ENCODE measurements around the gene NAALADL2.

Gene NAALADL2

DNA sequence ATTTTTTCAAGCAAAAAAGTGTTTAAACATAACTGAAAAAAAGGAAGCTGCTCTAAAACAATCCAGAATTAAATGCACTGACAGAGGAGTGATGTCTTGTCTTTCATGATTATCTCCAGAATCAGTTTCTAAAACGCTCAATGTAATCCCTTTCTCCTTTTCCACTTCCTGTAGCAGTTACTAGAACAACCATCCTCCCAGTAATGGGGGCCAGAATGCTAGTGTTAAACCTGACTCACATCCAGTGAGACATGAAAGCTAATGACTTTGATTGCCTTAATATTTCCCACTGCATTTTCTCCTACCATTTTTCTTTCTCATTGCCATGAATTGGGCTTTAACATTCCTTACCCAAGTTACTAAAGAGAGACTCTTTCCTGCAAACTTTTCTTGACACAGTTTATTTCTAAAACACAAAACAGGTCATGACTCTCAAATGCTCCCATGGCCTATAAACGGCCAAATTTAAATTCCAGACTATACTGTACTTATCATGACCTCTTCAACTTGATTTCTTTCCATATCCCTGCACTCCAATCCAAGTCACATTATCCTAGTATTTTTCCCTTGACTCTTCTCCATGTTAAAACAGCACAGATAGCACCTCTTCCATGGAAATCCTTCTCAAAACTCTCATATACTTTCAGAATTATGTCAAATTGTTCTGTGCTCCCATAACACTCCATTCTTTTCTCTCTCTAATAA is 341.4 kb downstream of the NAALADL2 start:
- no peak for DNase-seq (ENCODE audit: low read depth in 3 of 3)

DNA sequence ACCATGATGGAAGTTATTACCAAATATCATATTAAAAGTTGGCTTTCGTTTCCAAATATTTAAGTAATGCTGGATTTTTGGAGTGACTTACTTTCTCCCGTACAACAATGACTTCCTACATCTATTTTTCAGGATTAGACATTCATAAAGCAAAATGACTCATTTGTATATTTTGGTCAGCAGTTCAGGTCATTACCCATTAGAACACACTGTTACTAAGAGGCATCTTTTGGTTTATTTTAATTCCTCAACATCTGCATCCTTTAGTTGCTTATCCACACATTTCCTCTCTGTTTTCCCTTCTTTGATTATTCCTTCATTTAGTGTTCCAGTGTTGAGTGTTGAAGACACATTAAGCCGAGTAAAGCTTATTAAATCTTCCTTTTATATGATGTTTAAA is 348.2 kb downstream of the NAALADL2 start:
- DNase-seq (ENCODE audit: low read depth in 3 of 3): no peak

DNA sequence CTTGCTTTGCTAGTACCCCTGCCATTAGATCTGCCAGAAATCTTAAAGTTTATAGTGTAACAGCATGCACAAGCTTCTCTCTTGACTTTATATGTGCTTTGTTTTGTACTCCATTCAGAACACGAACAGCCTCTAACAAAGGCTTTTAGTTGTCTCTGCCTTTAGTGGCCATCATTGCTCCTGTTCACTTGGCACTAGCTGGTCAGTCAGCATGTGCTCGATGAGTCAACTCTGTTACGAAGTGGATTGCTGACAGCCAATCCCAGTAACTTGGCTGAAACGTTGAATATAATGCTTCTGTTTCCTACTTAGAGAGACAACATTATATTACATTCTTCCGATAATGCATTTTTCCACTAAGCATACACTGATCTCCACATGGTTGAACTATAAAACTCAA is 349.2 kb downstream of the NAALADL2 start:
- no peak for DNase-seq (ENCODE audit: low read depth in 3 of 3)

DNA sequence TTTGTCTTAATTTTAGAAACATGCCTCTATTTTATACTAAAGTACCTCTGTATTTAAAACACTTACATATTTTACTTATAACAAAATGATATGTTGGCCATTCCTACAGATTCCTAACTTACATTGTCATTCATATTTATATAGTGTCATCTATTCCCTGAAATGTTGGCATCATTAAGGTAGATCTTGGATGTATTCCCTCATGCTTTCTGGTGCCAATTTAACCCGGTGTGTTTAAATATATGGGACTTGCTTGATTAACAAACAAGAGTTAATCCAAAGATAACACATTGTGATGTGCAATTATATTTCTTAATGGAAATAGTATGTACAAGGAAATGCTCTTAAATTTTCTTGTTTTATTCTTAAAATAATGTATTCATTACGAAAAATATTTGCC is 352.3 kb downstream of the NAALADL2 start:
- no peak for DNase-seq (ENCODE audit: low read depth in 3 of 3)

DNA sequence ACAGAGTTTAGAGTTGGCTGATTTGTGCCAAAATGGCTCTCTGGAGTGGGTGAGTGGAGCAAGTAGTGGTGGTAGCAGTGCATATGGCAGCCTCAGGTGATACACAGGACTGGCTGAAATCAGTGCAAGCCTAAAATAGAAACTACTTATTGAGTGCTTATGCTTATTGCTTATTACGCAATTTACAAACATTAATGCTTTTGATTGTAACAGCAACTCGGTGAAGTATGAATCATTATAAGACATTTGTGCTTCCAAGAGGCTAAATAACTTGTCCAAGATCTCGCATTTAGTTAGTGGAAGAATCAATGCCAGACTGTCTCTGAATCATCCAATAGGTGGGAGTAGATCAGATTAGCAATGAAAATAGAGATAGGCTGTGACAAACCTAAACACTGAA is 353.8 kb downstream of the NAALADL2 start:
- DNase-seq (ENCODE audit: low read depth in 3 of 3): no peak

DNA sequence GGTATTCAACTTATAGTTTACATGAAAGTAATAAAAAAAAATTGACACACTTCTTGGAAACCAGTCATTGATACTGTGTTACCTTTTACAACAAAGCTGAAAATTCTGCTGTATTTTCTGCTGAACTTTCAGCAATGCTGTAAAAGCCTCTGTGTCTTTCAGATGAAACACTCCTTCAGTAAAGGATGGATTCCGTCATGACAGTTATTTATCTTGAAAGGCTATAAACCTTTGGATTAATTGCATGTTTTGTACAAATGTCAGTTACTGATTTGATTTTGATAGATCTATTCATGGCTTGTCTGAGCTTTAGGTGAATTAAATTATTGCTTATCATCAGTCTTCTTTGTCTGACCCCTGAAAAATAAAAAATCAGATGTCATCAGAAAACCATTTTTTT is 355.1 kb downstream of the NAALADL2 start:
- DNase-seq (ENCODE audit: low read depth in 3 of 3): no peak

DNA sequence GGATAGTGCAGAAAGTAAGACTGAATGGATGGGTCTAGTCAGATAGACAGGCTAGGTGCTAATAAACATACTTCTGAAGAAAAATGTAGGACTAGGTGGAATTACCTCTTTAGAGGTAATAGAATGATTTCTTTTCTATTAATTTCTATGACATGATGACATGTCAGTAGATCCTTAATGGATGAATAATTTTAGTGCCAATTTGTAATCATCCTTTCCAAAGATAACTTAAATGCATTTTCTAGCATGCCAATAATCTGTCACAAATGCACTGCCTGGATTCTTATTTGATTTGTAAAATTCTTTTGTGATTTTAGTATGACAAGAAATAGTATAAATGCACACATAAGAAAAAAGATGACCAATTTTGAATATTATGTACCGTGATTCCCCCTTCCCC is 356.7 kb downstream of the NAALADL2 start:
- DNase-seq (ENCODE audit: low read depth in 3 of 3): no peak

DNA sequence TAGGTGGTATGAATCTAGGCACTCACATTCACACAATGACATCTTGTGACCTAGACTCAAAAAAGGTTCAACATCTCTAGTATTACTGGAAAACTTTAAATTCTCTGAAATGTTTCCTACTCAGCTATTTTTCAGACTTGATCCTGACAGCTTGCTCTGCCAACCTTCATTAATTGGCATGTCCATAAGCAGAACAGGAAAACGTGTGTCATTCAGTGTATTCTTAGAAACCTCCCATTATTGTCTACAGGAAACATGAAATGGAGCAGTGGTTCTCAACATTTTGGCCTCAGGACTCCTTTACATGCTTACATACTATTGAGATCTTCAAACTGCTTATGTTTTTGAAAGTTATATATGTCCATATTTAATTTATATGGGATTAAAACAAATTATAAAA is 363.2 kb downstream of the NAALADL2 start:
- no peak for DNase-seq (ENCODE audit: low read depth in 3 of 3)

DNA sequence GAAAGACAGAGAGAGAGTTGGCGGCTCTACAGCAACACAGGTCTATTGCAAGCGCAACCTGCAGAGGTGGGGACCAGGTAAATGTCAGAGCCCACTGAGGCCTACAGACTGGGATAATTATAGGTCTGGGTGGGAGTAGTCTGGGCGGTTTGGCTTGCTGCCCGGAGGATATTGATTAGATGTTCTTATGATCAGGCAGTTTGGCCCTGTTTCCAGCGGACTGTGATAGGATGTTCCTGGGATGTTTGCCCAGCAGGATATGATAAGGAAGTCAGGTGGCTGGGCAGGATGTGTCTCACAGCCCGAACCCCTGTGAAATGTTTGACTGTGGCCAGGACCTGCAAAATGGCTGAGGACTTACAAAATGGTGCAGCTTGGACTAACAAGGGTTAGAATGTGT is 364.9 kb downstream of the NAALADL2 start:
- no peak for DNase-seq (ENCODE audit: low read depth in 3 of 3)

DNA sequence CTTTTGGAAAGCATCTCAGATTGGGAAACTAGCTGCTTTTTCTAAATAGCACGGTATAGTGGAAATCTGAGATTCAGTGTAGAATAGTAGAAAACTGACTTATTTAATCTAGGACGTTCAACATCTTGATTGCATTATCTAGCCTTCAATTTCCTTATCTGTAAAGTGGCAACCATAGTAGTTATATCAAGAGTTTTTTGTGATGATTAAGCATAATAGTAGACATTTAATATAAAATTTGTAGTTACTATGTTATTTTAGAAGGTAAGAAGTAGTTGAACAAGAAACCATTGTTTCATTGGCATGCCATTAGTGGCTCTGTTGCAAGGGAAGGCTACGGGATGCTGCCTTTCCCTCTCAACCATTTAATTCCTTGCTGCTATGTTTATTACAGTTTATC is 367.3 kb downstream of the NAALADL2 start:
- no peak for DNase-seq (ENCODE audit: low read depth in 3 of 3)

DNA sequence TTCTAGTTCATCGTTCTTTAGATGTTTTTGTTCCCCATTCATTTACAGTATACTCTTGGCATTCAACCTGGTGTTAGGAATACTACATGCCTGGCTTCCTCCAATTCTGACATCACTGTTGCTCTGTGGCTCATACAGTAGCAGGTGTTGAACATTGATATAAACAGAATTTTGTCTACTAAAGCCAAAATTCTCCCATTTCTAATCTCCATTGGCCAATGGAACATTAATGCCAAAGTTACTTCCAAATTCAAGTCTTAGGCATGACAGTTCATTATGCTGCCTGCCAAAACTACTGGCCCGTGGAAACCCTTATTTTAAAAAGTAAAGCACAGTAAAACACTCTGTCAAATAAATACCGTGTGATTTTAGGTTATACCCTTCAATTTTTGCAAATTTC is 368.0 kb downstream of the NAALADL2 start:
- no peak for DNase-seq (ENCODE audit: low read depth in 3 of 3)

DNA sequence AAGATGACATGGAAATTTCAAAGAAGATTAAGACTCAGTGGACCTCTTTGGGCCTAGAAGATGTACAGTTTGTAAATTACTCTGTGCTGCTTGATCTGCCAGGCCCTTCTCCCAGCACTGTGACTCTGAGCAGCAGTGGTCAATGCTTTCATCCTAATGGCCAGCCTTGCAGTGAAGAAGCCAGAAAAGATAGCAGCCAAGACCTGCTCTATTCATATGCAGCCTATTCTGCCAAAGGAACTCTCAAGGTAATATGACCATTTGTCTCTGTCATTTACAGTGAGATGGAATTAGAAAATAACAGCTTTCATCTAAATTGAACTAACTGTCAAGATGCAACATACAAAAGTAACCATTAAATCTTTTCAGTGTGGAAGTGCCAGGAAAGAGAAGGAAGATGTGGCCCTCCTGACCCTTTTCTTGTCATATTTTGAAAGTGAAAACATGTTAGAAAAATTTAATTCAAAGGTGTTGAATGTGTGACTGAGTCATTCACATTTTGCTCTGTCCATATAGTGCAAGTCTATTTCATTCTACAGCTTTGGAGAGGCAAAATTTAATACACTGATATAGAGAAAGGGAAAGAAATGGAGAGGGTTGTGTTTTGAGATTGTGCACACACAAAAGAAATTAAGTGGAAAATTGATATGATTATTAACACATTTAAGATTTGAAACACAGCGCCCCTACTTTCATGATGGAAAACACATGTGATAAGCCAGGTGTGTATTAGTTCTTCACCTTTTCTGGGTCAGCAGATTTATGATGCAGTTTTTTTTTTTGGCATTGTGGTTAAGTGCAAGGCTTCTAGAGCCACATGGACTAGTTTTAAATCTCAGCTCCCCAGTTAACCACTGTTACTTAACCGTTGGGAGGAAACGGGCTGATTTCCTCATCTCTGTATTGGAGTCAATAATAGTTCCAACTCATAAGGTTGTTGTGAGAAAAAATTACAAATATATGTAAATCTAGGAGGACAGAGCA is 375.1 kb downstream of the NAALADL2 start:
- DNase-seq (ENCODE audit: low read depth in 3 of 3): no peak

DNA sequence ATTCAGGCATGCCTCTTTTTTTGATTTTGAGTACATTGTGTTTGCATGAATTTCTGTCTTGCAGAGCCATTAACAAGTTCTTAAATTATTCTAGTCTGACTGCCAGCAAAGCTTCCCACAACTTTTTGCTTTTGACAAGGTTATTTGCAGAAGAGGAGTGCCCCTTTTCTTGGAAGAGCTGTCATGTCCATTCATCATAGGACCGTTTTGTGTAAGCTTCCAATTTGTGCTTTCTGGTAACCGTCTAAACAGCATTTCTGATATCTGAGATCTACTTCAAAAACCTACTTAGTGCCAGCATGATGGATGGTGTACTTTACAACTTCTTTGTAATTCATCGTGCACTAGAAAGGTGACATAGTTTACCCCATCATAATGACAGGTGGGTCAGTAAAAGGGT is 379.7 kb downstream of the NAALADL2 start:
- DNase-seq (ENCODE audit: low read depth in 3 of 3): no peak

DNA sequence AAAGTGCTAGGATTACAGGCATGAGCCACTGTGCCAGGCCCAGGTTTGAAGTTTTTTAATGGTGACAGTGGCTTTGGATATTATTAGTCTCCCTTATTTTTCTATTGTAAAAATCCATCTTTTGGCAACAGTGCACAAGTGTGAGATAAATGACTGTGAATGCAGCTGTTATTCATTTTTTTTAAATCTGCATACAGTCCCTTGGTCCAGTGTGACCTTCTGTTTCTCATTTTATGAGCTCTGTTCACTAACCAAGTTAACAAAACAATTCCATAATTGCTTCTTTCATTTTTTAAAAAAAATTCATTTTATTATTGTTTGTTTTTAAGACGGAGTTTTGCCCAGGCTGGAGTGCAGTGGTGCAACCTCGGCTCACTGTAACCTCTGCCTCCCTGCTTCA is 381.8 kb downstream of the NAALADL2 start:
- DNase-seq (ENCODE audit: low read depth in 3 of 3): no peak

DNA sequence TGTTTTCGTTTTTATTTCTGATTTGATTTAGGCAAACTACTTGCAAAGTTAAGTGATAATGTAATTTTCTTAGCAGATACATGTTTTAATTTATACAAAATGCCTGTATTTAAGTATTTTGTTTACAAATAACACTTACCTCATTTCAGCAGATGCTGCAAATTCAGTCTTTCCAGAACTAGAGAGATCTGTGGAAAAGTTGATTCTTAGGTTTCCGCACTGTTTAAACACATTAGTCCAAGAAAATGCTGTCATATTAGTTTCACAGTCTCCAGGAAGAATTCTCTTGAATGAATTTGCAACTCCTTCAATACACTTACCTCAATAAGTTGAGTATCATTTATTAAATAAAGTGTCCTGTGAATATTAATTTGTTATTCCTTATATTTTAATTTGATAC is 383.1 kb downstream of the NAALADL2 start:
- no peak for DNase-seq (ENCODE audit: low read depth in 3 of 3)

DNA sequence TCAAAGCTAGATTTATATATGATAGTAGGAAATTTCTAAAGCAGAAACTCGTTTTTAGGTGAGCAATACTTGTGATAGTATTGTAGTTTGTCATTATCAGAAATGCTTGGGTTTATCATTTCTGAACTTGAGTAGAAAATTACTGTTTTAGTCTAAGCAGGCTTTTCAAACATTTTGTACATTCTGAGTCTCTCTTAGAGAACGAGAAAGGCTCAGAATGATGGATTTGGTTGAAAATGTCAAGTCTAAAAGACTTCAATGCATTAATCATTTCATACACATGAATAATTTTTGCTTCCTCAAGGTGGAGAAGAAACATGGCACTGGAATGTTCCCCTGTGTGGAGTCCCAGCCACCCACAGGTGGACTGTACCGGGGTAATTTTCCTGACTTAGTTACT is 387.1 kb downstream of the NAALADL2 start:
- DNase-seq (ENCODE audit: low read depth in 3 of 3): no peak

DNA sequence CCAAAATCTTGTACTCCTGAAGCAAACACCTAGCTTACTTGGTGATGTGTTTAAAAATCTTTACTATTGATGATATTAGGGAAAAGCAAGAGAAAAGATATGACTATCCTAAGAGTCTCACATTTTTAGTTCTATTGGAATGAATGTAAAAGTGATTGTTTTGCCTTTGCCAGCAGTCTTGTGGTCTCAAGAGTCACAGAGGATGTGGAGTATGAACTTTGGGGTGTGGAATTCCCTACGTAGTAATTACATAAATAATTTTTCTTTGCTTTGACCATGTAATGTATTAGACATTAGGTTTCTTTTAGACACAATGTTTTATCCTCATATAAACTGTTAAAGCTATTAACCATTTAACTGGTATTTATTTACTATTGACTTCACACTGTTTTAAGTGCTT is 387.6 kb downstream of the NAALADL2 start:
- DNase-seq (ENCODE audit: low read depth in 3 of 3): no peak

DNA sequence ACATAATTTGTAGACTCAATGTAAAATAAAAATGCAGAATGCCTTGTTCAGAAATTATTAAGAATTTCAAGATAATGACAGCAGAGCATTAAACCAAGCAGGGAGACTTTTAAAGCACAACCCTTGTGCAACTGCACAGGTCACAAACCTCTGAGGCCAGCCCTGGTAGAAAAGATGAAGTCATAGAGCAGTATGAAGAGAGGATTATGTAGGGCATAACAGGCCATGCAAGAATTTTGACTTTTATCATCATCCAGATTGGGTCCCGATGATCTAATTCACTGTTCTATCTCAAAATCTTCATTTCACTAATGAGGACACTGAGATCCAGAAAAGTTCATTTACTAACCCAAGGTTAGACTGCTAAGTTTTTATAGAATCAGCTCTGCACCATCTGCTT is 388.5 kb downstream of the NAALADL2 start:
- DNase-seq (ENCODE audit: low read depth in 3 of 3): no peak

DNA sequence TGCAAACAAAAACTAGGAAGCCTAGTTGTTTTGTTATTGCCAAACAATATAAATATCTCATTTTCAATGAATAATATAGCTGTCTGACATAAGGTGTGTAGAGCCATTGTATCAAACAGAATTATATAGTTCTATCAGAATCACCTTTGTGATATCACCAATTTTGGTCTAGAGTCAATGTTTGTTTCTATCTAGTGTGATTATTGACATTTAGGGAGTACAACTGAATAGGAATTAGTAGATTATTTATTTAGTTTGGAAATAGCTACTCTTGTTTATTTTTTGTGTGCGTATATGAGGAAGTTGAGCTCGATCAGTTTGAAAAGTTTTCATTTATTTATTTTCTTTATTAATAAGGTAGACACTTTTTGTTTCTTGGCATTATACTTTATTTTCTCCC is 389.7 kb downstream of the NAALADL2 start:
- DNase-seq (ENCODE audit: low read depth in 3 of 3): no peak

DNA sequence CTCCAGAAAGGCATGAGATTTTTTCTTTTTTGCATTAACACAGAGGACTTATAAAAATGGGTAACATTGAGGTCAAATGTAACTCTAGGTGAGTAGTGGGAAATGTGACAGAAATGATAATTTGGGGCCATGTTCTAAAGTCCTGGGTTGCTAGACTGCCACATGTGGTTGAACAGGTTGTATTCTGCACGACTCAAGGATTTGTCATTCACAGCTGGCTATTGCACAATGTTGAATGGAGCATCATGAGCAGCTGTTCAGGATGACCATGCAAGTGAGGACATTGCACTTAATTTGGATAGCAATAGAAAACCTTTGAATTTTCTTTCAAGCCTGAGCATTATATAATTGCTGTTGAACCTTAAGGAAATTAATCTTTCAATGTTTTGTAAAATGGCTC is 396.6 kb downstream of the NAALADL2 start:
- no peak for DNase-seq (ENCODE audit: low read depth in 3 of 3)

DNA sequence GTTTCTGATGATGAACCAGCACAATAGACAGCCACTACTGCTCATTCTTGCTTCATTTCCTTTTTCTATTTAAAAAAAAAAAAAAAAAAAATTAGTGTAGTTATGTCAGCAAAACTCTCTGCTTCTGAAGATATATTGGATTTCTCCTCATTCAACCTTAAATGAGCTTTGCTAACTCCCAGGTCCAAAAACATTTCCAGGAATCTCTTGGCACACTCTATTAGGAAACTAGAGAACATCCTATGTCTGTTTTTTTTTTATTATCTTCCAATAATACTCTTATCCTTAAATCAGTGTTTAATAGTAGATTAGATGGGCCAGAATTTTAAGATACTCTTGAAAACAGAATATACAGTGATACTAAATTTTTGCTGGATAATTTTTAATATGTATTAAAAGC is 398.0 kb downstream of the NAALADL2 start:
- no peak for DNase-seq (ENCODE audit: low read depth in 3 of 3)

DNA sequence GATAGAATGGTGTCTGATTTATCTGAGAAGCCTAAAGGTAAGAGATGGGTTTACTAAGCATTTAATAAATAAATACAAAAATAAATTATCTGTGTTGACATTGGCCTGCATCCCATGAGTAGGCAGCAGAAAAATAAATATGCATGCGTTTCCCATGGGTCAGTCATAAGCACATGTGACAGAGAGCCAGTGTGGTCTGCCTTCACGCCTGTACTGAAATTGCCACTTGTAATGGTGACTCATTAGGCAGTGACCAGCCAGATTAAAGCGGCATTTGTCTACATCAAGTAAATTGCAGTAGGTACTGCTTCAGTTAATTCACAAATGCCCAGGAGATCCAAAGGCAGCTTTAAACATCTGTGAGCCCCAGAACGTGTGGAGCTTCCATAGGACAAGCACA is 399.6 kb downstream of the NAALADL2 start:
- no peak for DNase-seq (ENCODE audit: low read depth in 3 of 3)

DNA sequence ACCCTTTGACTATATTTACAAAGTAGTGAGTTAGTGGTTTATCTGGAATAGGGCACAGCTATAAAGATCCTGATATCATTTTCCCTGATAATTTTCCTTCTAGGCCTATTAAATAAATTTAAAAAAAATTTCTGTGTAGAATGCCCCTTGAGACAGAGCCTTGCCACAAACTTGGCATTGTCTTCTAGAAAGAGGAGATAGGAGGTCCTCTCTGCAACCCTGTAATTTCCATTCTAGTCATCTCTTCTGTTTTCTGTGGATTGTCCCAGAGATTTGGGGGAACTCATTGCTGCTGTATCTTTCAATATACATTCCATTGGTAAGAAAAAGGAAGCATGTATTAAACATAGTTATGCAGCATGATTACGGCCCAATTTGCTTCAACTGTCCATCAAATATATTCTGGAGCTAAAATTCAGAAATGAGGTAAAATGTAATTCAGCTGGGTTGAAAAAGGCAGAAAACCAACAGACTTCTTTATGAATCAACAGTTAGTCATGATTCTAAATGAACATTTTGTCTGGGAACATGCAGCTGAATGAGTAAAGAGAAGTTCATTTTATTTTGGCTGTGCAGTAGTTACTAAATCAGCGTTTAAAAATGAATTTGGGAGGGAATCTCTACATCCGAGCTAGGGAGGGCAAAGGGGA is 401.1 kb downstream of the NAALADL2 start:
- no peak for DNase-seq (ENCODE audit: low read depth in 3 of 3)

Data from stimulated activated CD4-positive, alpha-beta T cell treated with anti-CD3 and anti-CD28 coated beads, TNF-alpha, amount 100 ng/mL, for 4 hours (primary cell).